Smooth muscle cell (in vitro differentiated cells): Measurements from ENCODE around the gene MYL12B. TPM values are rescaled to one million over a fixed set of nuclear protein-coding genes. Genes with fewer than 3 reads are reported as not detected.

Experiments used
- DNase-seq: peaks from one replicate; lab custom pipeline; 2025; ENCODE audit not compliant: unreplicated experiment; lab: John Stamatoyannopoulos, UW
- H2AFZ ChIP-seq: fragments of 200-600 bp; sonication (generic); 2 replicates; pipeline ENCODE4 v1.6.0; 2016; ENCODE audit warnings: antibody characterized with exemption, low read depth, mild to moderate bottlenecking
- H3F3A ChIP-seq: fragments of 200-600 bp; sonication (generic); 2 replicates; pipeline ENCODE4 v1.6.0; 2017; ENCODE audit warnings: antibody characterized with exemption, low read depth
- H3K27ac ChIP-seq: fragments of 200-600 bp; sonication (generic); 2 replicates; pipeline ENCODE4 v1.5.1; 2016; ENCODE audit warnings: low read depth, mild to moderate bottlenecking
- H3K27me3 ChIP-seq: fragments of 200-600 bp; sonication (generic); 2 replicates; pipeline ENCODE4 v1.6.1; 2016; ENCODE audit warnings: low read depth, mild to moderate bottlenecking
- H3K36me3 ChIP-seq: fragments of 200-600 bp; sonication (generic); 2 replicates; pipeline ENCODE4 v1.5.1; 2016; ENCODE audit warnings: low read depth
- H3K4me1 ChIP-seq: fragments of 200-600 bp; sonication (generic); 2 replicates; pipeline ENCODE4 v1.5.1; 2016; ENCODE audit warnings: low read depth
- H3K4me2 ChIP-seq: fragments of 200-600 bp; sonication (generic); 2 replicates; pipeline ENCODE4 v1.6.0; 2016; ENCODE audit warnings: mild to moderate bottlenecking
- H3K4me3 ChIP-seq: fragments of 200-600 bp; sonication (generic); 2 replicates; pipeline ENCODE4 v1.5.1; 2016; ENCODE audit warnings: mild to moderate bottlenecking
- H3K79me2 ChIP-seq: fragments of 200-600 bp; sonication (generic); 2 replicates; pipeline ENCODE4 v1.6.0; 2016; ENCODE audit warnings: low read depth, mild to moderate bottlenecking
- H3K9ac ChIP-seq: fragments of 200-600 bp; sonication (generic); 2 replicates; pipeline ENCODE4 v1.6.0; 2016; ENCODE audit warnings: low read depth
- H3K9me3 ChIP-seq: fragments of 200-600 bp; sonication (generic); replicated peaks from 2 replicates; pipeline ENCODE4 v1.5.1; 2016; ENCODE audit warnings: low read depth
- H4K20me1 ChIP-seq: fragments of 200-600 bp; sonication (generic); 2 replicates; pipeline ENCODE4 v1.6.0; 2016; ENCODE audit warnings: low read depth
- WGBS: methylation state at CpG from one replicate; pipeline ENCODE4 v1.1.7; 2016; ENCODE audit warnings: low lambda C conversion rate; 5-methylcytosine and 5-hydroxymethylcytosine counted together
- polyA plus RNA-seq: library from polyadenylated mRNA; unstranded; fragments of >200 nt; fragmentation: Nextera tagmentation; extraction: Ambion mirVana; gene quantifications from 2 replicates; pipeline ENCODE4 v1.2.1, GENCODE V29; 2016
- total RNA-seq: library from RNA; depleted of rRNA; stranded (reverse); fragments of >200 nt; gene quantifications from 2 replicates; pipeline ENCODE4 v1.2.3, GENCODE V29; 2014
- TF ChIP-seq, protein P1 (sequence below): fragments of 200-600 bp; sonication (generic); IDR thresholded peaks from 2 replicates; pipeline ENCODE4 v1.5.1; 2017; ENCODE audit warnings: borderline replicate concordance, mild to moderate bottlenecking, antibody characterized with exemption; ENCODE audit not compliant: insufficient read depth, poor library complexity, severe bottlenecking

The MYL12B gene
- total and polyA plus RNA-seq, 2 experiments from 2014 or later = 368 to 498 TPM

DNA sequence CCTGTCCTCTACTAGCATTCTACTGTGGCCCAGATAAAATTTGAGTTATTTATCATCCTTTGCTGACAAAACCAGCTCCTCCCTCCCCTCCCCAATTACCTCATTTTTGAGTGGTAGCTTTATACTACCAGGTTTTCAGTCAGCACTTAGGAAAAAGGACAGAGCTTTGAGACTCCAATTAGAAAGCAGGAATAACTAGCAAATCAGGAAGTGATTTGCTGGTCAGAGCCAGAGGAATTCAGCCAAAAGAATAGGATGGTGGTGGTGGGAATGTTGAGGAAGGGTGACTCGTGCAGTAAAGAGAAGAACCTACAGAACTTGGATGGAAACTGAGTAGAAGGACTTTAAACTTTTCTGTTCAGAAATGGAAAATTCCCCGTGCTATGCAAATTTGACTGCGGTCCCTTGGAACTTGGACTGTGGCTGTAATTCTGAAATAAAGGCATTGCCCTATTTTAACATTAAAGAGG, 3.7 kb downstream of the MYL12B start:
- Histone ChIP-seq H2AFZ (no peak overlapping the region), H3K4me2 (peak overlapping the region; percentile 96), H3K36me3 (no peaks in the 10 kb centered on the region), H3K27me3 (no peaks in the 10 kb centered on the region), H3K4me1 (peaks cover 42% of the 10 kb centered on the region), H3K9me3 (no peaks in the 10 kb centered on the region), H3K79me2 (peaks cover 89% of the 10 kb centered on the region), H3K4me3 (peak overlapping the region; percentile 97), H3F3A (peaks cover 8% of the 10 kb centered on the region), H3K9ac (no peak overlapping the region), H3K27ac (peak overlapping the region; percentile 1), H4K20me1 (peaks cover 82% of the 10 kb centered on the region)
- TF ChIP-seq, protein P1, sequence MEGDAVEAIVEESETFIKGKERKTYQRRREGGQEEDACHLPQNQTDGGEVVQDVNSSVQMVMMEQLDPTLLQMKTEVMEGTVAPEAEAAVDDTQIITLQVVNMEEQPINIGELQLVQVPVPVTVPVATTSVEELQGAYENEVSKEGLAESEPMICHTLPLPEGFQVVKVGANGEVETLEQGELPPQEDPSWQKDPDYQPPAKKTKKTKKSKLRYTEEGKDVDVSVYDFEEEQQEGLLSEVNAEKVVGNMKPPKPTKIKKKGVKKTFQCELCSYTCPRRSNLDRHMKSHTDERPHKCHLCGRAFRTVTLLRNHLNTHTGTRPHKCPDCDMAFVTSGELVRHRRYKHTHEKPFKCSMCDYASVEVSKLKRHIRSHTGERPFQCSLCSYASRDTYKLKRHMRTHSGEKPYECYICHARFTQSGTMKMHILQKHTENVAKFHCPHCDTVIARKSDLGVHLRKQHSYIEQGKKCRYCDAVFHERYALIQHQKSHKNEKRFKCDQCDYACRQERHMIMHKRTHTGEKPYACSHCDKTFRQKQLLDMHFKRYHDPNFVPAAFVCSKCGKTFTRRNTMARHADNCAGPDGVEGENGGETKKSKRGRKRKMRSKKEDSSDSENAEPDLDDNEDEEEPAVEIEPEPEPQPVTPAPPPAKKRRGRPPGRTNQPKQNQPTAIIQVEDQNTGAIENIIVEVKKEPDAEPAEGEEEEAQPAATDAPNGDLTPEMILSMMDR = no peak
- DNase-seq = no peak
- WGBS = 79% methylated on average over 3 of the region's 3 CpGs

DNA sequence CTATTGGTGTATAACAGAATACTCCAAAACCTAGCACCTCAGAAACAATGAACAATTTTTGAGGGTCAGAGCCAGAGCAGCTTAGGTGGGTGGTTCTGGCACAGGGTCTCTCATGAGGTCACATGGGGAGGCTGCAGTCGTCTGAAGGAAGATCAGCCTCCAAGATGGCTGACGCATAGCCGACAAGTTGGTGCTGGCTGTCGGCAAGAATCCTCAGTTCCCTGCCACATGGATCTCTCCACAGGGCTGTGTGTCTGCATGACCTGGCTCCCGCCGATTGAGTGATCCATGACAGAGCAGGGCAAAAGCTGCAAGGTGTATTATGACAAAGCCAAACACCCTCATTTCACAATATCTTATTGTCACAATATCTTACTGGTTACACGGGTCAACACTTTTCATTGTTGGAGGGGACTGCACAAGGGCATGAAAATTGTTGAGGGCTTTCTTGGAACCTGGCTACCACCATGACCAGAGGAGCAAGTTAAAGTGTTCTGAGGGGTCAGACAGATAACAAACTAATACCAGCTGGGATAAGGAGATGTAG, 4.2 kb downstream of the MYL12B start:
- H3K9ac ChIP-seq = no peak overlapping the region
- no peaks in the 10 kb centered on the region for H3K27me3 ChIP-seq
- H3F3A ChIP-seq = peaks cover 3% of the 10 kb centered on the region
- H3K79me2 ChIP-seq = peaks cover 95% of the 10 kb centered on the region
- 63% methylated on average over 7 of the region's 7 CpGs for WGBS
- H4K20me1 ChIP-seq = peaks cover 88% of the 10 kb centered on the region
- H3K9me3 ChIP-seq = no peaks in the 10 kb centered on the region
- DNase-seq = no peak
- H3K27ac ChIP-seq = peak overlapping the region; percentile 1
- peaks cover 36% of the 10 kb centered on the region for H3K4me1 ChIP-seq
- TF ChIP-seq, protein P1 = no peak
- no peak overlapping the region for H3K4me3 ChIP-seq
- H3K36me3 ChIP-seq = no peaks in the 10 kb centered on the region
- no peak overlapping the region for H2AFZ ChIP-seq
- H3K4me2 ChIP-seq = no peak overlapping the region

DNA sequence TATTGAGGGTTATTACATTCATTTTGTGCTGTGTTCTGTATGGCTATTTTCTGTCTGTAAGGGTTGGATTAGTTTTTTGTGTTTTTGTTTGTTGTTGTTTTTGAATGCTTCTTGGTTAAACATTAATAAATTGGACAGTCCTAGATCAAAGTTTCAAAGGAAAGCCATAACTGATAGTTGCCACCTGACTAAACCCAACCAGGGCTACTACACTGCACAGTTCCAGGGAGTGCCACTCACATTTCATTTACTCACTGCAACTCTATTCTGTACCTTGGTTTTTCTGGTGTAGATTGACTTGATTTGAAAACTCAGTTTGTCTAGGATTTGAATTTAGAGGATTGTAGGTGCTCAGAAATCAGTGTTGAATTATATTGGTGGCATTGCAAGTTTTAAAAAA, 6.4 kb downstream of the MYL12B start:
- H2AFZ ChIP-seq = no peak overlapping the region
- no peaks in the 10 kb centered on the region for H3K9me3 ChIP-seq
- TF ChIP-seq, protein P1 = no peak
- H3K9ac ChIP-seq = no peak overlapping the region
- H3F3A ChIP-seq = no peaks in the 10 kb centered on the region
- peaks cover 100% of the 10 kb centered on the region for H3K79me2 ChIP-seq
- DNase-seq = no peak
- H3K4me3 ChIP-seq = no peak overlapping the region
- H3K4me2 ChIP-seq = peak overlapping the region; percentile 48
- peak overlapping the region; percentile 45 for H3K27ac ChIP-seq
- no peaks in the 10 kb centered on the region for H3K27me3 ChIP-seq
- no peaks in the 10 kb centered on the region for H3K36me3 ChIP-seq
- H4K20me1 ChIP-seq = peaks cover 100% of the 10 kb centered on the region
- peaks cover 31% of the 10 kb centered on the region for H3K4me1 ChIP-seq

DNA sequence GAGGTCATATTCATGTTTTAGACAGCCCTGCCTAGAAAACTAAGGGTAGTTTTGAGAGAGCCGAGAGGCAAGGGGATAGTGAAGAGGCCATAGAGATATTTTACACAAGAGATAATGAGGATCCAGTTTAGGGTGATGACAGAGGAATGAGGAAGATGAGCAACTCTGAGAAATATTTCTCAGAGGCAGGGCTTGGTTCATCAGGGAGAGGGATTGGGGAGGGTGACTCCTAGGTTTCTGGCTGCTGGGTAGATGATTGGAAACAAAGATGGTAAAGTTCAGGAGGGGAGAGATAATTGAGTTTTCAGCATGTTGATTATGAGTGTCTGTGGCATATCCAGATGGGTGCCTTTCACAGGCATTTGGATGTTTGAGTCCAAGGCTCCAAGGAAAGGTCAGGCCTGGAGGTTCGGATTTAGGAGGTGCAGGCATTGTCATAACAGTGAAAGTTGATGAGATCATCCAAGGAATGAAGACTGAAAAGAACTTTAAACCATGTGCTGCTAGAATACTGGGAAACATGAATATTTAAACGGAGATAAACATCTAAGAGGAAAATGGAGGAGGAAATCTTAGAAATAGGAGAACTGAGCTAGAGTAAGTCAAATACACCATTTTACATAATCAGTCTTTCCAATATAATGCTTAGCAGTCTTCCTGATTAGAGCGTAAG, 7.4 kb downstream of the MYL12B start:
- 70% methylated on average over 4 of the region's 4 CpGs for WGBS
- Histone ChIP-seq H3K4me2 (peak overlapping the region; percentile 48), H3F3A (no peaks in the 10 kb centered on the region), H3K9me3 (no peaks in the 10 kb centered on the region), H3K9ac (no peak overlapping the region), H3K36me3 (peaks cover 4% of the 10 kb centered on the region), H3K27me3 (no peaks in the 10 kb centered on the region), H3K4me1 (peaks cover 21% of the 10 kb centered on the region), H2AFZ (no peak overlapping the region), H4K20me1 (peaks cover 99% of the 10 kb centered on the region), H3K4me3 (no peak overlapping the region), H3K27ac (peak overlapping the region; percentile 45), H3K79me2 (peaks cover 100% of the 10 kb centered on the region)
- TF ChIP-seq, protein P1 = no peak
- DNase-seq = no peak
